ENCODE results near the gene FAH. TPM values are rescaled to one million over a fixed set of nuclear protein-coding genes. Genes with fewer than 3 reads are reported as not detected.
"Not testable (repeated sequence)": the region's sequence is repeated elsewhere in the genome, so short reads cannot be mapped to it uniquely, and the experiment has no call there.

Gene FAH
- total and polyA plus RNA-seq, 4 donors: 13.5 to 23.9 (median 20.2) TPM

- Histone ChIP-seq H3K27ac (ENCODE audit: low read depth, low read length) (no peak overlapping the region), H3K27me3 (ENCODE audit: control insufficient read depth, insufficient read depth, low read length) (no peaks in the 10 kb centered on the region), H3K36me3 (ENCODE audit: control insufficient read depth, insufficient read depth, low read length) (no peaks in the 10 kb centered on the region), H3K4me1 (ENCODE audit: control insufficient read depth, insufficient read depth, low read length) (no peaks in the 10 kb centered on the region), H3K9me3 (ENCODE audit: control insufficient read depth, insufficient read depth, low read length) (no peaks in the 10 kb centered on the region), H3K4me3 (ENCODE audit: low read depth, low read length) (no peak overlapping the region)
- DNase-seq (ENCODE audit: low read depth in 4 of 6, low spot score in 6 of 6): no peak
- WGBS (ENCODE audit: insufficient coverage): no CpG with 5 or more reads among the region's 1 CpG
Measured at GRCh38 chr15:80115021-80115420, 37.8 kb upstream of the FAH start.

GRCh38 chr15:80118956-80119355 is 33.8 kb upstream of the FAH start:
- DNase-seq (ENCODE audit: low read depth in 4 of 6, low spot score in 6 of 6): peak in 2 of 6 donors; percentile 42 to 72
- no CpG with 5 or more reads among the region's 2 CpGs for WGBS (ENCODE audit: insufficient coverage)

GRCh38 chr15:80120636-80121035 is 32.2 kb upstream of the FAH start:
- DNase-seq (ENCODE audit: low read depth in 4 of 6, low spot score in 6 of 6): no peak
- H3K36me3 ChIP-seq (ENCODE audit: control insufficient read depth, insufficient read depth, low read length): peaks cover 6% of the 10 kb centered on the region
- no peak overlapping the region for H3K27ac ChIP-seq (ENCODE audit: low read depth, low read length)
- H3K9me3 ChIP-seq (ENCODE audit: control insufficient read depth, insufficient read depth, low read length): no peaks in the 10 kb centered on the region
- no peaks in the 10 kb centered on the region for H3K4me1 ChIP-seq (ENCODE audit: control insufficient read depth, insufficient read depth, low read length)
- H3K4me3 ChIP-seq (ENCODE audit: low read depth, low read length): no peak overlapping the region
- no CpG with 5 or more reads among the region's 1 CpG for WGBS (ENCODE audit: insufficient coverage)
- H3K27me3 ChIP-seq (ENCODE audit: control insufficient read depth, insufficient read depth, low read length): no peaks in the 10 kb centered on the region

More at GRCh38 chr15:80118956-80119355, 33.8 kb upstream of the FAH start:
- Histone ChIP-seq H3K27me3 (ENCODE audit: control insufficient read depth, insufficient read depth, low read length) (no peaks in the 10 kb centered on the region), H3K9me3 (ENCODE audit: control insufficient read depth, insufficient read depth, low read length) (no peaks in the 10 kb centered on the region), H3K4me3 (ENCODE audit: low read depth, low read length) (no peak overlapping the region), H3K27ac (ENCODE audit: low read depth, low read length) (no peak overlapping the region), H3K36me3 (ENCODE audit: control insufficient read depth, insufficient read depth, low read length) (peaks cover 3% of the 10 kb centered on the region), H3K4me1 (ENCODE audit: control insufficient read depth, insufficient read depth, low read length) (no peaks in the 10 kb centered on the region)

- peaks cover 6% of the 10 kb centered on the region for H3K36me3 ChIP-seq (ENCODE audit: control insufficient read depth, insufficient read depth, low read length)
- WGBS (ENCODE audit: insufficient coverage): 80% methylated on average over 1 of the region's 4 CpGs
- no peaks in the 10 kb centered on the region for H3K4me1 ChIP-seq (ENCODE audit: control insufficient read depth, insufficient read depth, low read length)
Measured at GRCh38 chr15:80121546-80121945, 31.3 kb upstream of the FAH start.

GRCh38 chr15:80123034-80123433 is 29.8 kb upstream of the FAH start:
- DNase-seq (ENCODE audit: low read depth in 4 of 6, low spot score in 6 of 6): peak in 1 of 6 donors; percentile 57
- 74% methylated on average over 2 of the region's 6 CpGs for WGBS (ENCODE audit: insufficient coverage)

More at GRCh38 chr15:80121546-80121945, 31.3 kb upstream of the FAH start:
- no peak overlapping the region for H3K27ac ChIP-seq (ENCODE audit: low read depth, low read length)
- no peak overlapping the region for H3K4me3 ChIP-seq (ENCODE audit: low read depth, low read length)
- H3K27me3 ChIP-seq (ENCODE audit: control insufficient read depth, insufficient read depth, low read length): no peaks in the 10 kb centered on the region
- no peaks in the 10 kb centered on the region for H3K9me3 ChIP-seq (ENCODE audit: control insufficient read depth, insufficient read depth, low read length)
- DNase-seq (ENCODE audit: low read depth in 4 of 6, low spot score in 6 of 6): peak in 1 of 6 donors; percentile 64

GRCh38 chr15:80127253-80127652 is 25.5 kb upstream of the FAH start:
- not testable (repeated sequence) for H3K36me3 ChIP-seq (ENCODE audit: control insufficient read depth, insufficient read depth, low read length); DNase-seq (ENCODE audit: low read depth in 4 of 6, low spot score in 6 of 6); H3K4me3 ChIP-seq (ENCODE audit: low read depth, low read length); H3K27ac ChIP-seq (ENCODE audit: low read depth, low read length); H3K9me3 ChIP-seq (ENCODE audit: control insufficient read depth, insufficient read depth, low read length); H3K27me3 ChIP-seq (ENCODE audit: control insufficient read depth, insufficient read depth, low read length); H3K4me1 ChIP-seq (ENCODE audit: control insufficient read depth, insufficient read depth, low read length)
- 97% methylated on average over 6 of the region's 6 CpGs for WGBS (ENCODE audit: insufficient coverage)

More at GRCh38 chr15:80123034-80123433, 29.8 kb upstream of the FAH start:
- Histone ChIP-seq H3K9me3 (ENCODE audit: control insufficient read depth, insufficient read depth, low read length) (no peaks in the 10 kb centered on the region), H3K36me3 (ENCODE audit: control insufficient read depth, insufficient read depth, low read length) (peaks cover 8% of the 10 kb centered on the region), H3K4me1 (ENCODE audit: control insufficient read depth, insufficient read depth, low read length) (no peaks in the 10 kb centered on the region), H3K27me3 (ENCODE audit: control insufficient read depth, insufficient read depth, low read length) (no peaks in the 10 kb centered on the region), H3K27ac (ENCODE audit: low read depth, low read length) (no peak overlapping the region), H3K4me3 (ENCODE audit: low read depth, low read length) (no peak overlapping the region)

- H3K4me1 ChIP-seq (ENCODE audit: control insufficient read depth, insufficient read depth, low read length): no peaks in the 10 kb centered on the region
- no peak overlapping the region for H3K27ac ChIP-seq (ENCODE audit: low read depth, low read length)
- H3K4me3 ChIP-seq (ENCODE audit: low read depth, low read length): no peak overlapping the region
- no peaks in the 10 kb centered on the region for H3K9me3 ChIP-seq (ENCODE audit: control insufficient read depth, insufficient read depth, low read length)
- DNase-seq (ENCODE audit: low read depth in 4 of 6, low spot score in 6 of 6): no peak
- H3K36me3 ChIP-seq (ENCODE audit: control insufficient read depth, insufficient read depth, low read length): peaks cover 8% of the 10 kb centered on the region
- WGBS (ENCODE audit: insufficient coverage): no CpG with 5 or more reads among the region's 2 CpGs
- no peaks in the 10 kb centered on the region for H3K27me3 ChIP-seq (ENCODE audit: control insufficient read depth, insufficient read depth, low read length)
Measured at GRCh38 chr15:80127911-80128310, 24.9 kb upstream of the FAH start.

- Histone ChIP-seq H3K27me3 (ENCODE audit: control insufficient read depth, insufficient read depth, low read length) (no peaks in the 10 kb centered on the region), H3K36me3 (ENCODE audit: control insufficient read depth, insufficient read depth, low read length) (peaks cover 5% of the 10 kb centered on the region), H3K9me3 (ENCODE audit: control insufficient read depth, insufficient read depth, low read length) (no peaks in the 10 kb centered on the region), H3K27ac (ENCODE audit: low read depth, low read length) (no peak overlapping the region), H3K4me1 (ENCODE audit: control insufficient read depth, insufficient read depth, low read length) (no peaks in the 10 kb centered on the region), H3K4me3 (ENCODE audit: low read depth, low read length) (no peak overlapping the region)
- DNase-seq (ENCODE audit: low read depth in 4 of 6, low spot score in 6 of 6): no peak
- 50% methylated on average over 1 of the region's 3 CpGs for WGBS (ENCODE audit: insufficient coverage)
Measured at GRCh38 chr15:80132382-80132781, 20.4 kb upstream of the FAH start.

GRCh38 chr15:80136854-80137253 is 15.9 kb upstream of the FAH start:
- no peak overlapping the region for H3K4me3 ChIP-seq (ENCODE audit: low read depth, low read length)
- no peaks in the 10 kb centered on the region for H3K9me3 ChIP-seq (ENCODE audit: control insufficient read depth, insufficient read depth, low read length)
- WGBS (ENCODE audit: insufficient coverage): no CpG with 5 or more reads among the region's 3 CpGs
- no peaks in the 10 kb centered on the region for H3K4me1 ChIP-seq (ENCODE audit: control insufficient read depth, insufficient read depth, low read length)
- H3K27ac ChIP-seq (ENCODE audit: low read depth, low read length): no peak overlapping the region
- H3K36me3 ChIP-seq (ENCODE audit: control insufficient read depth, insufficient read depth, low read length): peaks cover 5% of the 10 kb centered on the region
- no peak for DNase-seq (ENCODE audit: low read depth in 4 of 6, low spot score in 6 of 6)
- H3K27me3 ChIP-seq (ENCODE audit: control insufficient read depth, insufficient read depth, low read length): no peaks in the 10 kb centered on the region

- Histone ChIP-seq H3K36me3 (ENCODE audit: control insufficient read depth, insufficient read depth, low read length) (peaks cover 2% of the 10 kb centered on the region), H3K9me3 (ENCODE audit: control insufficient read depth, insufficient read depth, low read length) (no peaks in the 10 kb centered on the region), H3K27ac (ENCODE audit: low read depth, low read length) (no peak overlapping the region), H3K27me3 (ENCODE audit: control insufficient read depth, insufficient read depth, low read length) (no peaks in the 10 kb centered on the region), H3K4me1 (ENCODE audit: control insufficient read depth, insufficient read depth, low read length) (no peaks in the 10 kb centered on the region), H3K4me3 (ENCODE audit: low read depth, low read length) (no peak overlapping the region)
- WGBS (ENCODE audit: insufficient coverage): no CpG with 5 or more reads among the region's 3 CpGs
- no peak for DNase-seq (ENCODE audit: low read depth in 4 of 6, low spot score in 6 of 6)
Measured at GRCh38 chr15:80138961-80139360, 13.8 kb upstream of the FAH start.

Data from spinal cord (tissue), 10 donors.